GM12801 (cell line): ENCODE results near the gene PLXNB2.

ENCODE experiments used
- CTCF ChIP-seq: IDR thresholded peaks from one replicate; pipeline ENCODE4 v1.5.1; 2011; ENCODE audit warnings: control low read depth; ENCODE audit not compliant: insufficient read length; ENCODE audit errors: extremely low read depth

The PLXNB2 gene

GRCh38 chr22:50308597-50308935, 1.1 kb upstream of the PLXNB2 start:
- TF ChIP-seq CTCF, result no peak

GRCh38 chr22:50307890-50308596, 597 bp upstream of the PLXNB2 start:
- TF ChIP-seq CTCF, result no peak

GRCh38 chr22:50305923-50306566, 1.4 kb downstream of the PLXNB2 start:
- no peak for TF ChIP-seq CTCF

GRCh38 chr22:50305393-50305922, 2.0 kb downstream of the PLXNB2 start:
- no peak for TF ChIP-seq CTCF

- TF ChIP-seq CTCF, result no peak
These were observed 2.7 kb downstream of the PLXNB2 start for GRCh38 chr22:50304528-50305392.

GRCh38 chr22:50303848-50304527, 3.5 kb downstream of the PLXNB2 start:
- TF ChIP-seq CTCF, result no peak

GRCh38 chr22:50303515-50303847, 4.0 kb downstream of the PLXNB2 start:
- no peak for TF ChIP-seq CTCF
